K562 treated with DMSO at 1 percent for 12 hours (cell line): ENCODE measurements around the gene OR6K3. TPM values are rescaled to one million over a fixed set of nuclear protein-coding genes. Genes with fewer than 3 reads are reported as not detected.

Experiments
- total RNA-seq: library from RNA; unstranded; fragments of 300-600 nt; gene quantifications from 2 replicates; pipeline ENCODE4 v1.2.3, GENCODE V29; 2022; ENCODE audit not compliant: insufficient read depth

Gene OR6K3
- total RNA-seq = not detected in 2 replicates

GRCh38 chr1:158720620-158721019 is at the start of gene OR6K3:
Gene OR6K3 (minus strand): TSS chr1:158720720. CDS start chr1:158718115, 2,605 bp downstream.

GRCh38 chr1:158754420-158754819 is 33.9 kb upstream of the OR6K3 start, which contains the start of gene OR6K6:
Gene OR6K6 (plus strand): TSS chr1:158754720. CDS start chr1:158754888, 168 bp downstream.

GRCh38 chr1:158700552-158700951 is 20.0 kb downstream of the OR6K3 start, which contains the start of gene OR6K2:
Gene OR6K2 (minus strand): TSS chr1:158700652. CDS start chr1:158700652, 0 bp downstream.

GRCh38 chr1:158686111-158687009 is 34.2 kb downstream of the OR6K3 start, which contains the start of gene SPTA1:
Gene SPTA1 (minus strand): TSS chr1:158686715. CDS start chr1:158686517, 198 bp downstream.

Other genes starting within 250 kb of the OR6K3 start
- gene OR10R2, start 248.5 kb downstream of the OR6K3 start, total RNA-seq = not detected in 2 replicates
- not detected in 2 replicates for gene OR6Y1, start 166.3 kb downstream of the OR6K3 start, total RNA-seq
- not detected in 2 replicates for gene OR6P1, start 150.1 kb downstream of the OR6K3 start, total RNA-seq
- not detected in 2 replicates for gene OR10X1, start 140.8 kb downstream of the OR6K3 start, total RNA-seq
- gene OR10Z1, start 115.5 kb downstream of the OR6K3 start, total RNA-seq = not detected in 2 replicates
- gene SPTA1, start 34.0 kb downstream of the OR6K3 start, total RNA-seq = 10.0 and 15.3 TPM in 2 replicates
- gene OR6K2, start 20.1 kb downstream of the OR6K3 start, total RNA-seq = not detected in 2 replicates
- gene OR6K6, start 34.0 kb upstream of the OR6K3 start, total RNA-seq = not detected in 2 replicates
- 0.54 TPM in 1 of 2 replicates, not detected in the other for gene OR6N1, start 51.5 kb upstream of the OR6K3 start, total RNA-seq
- gene OR6N2, start 60.5 kb upstream of the OR6K3 start, total RNA-seq = not detected in 2 replicates
- gene MNDA, start 110.6 kb upstream of the OR6K3 start, total RNA-seq = not detected in 2 replicates
- not detected in 2 replicates for gene PYHIN1, start 210.8 kb upstream of the OR6K3 start, total RNA-seq